ENCODE results near the gene PPP1R1B. TPM values are rescaled to one million over a fixed set of nuclear protein-coding genes. Genes with fewer than 3 reads are reported as not detected.

The PPP1R1B gene
- total and polyA plus RNA-seq, 2 donors (not counting 1 experiment from before 2014, with no cell fraction given): not detected

GRCh38 chr17:39636587-39636926, 9.8 kb downstream of the PPP1R1B start:
- peaks cover 47 to 61% of the 10 kb centered on the region in 2 donors for H3K4me1 ChIP-seq (ENCODE audit: control insufficient read depth in 2 of 2, insufficient read depth in 2 of 2, low read length in 2 of 2)
- POLR2A ChIA-PET: no interaction called here

More at GRCh38 chr17:39636587-39636926, 9.8 kb downstream of the PPP1R1B start:
- CTCF ChIA-PET: interaction anchor here (1.2 to 5.6 kb wide), 2 partner anchors 14 to 18 kb away, joined by 3 to 61 read pairs; no protein-coding TSS in a partner anchor
- Mint-ChIP-seq H3K27ac (peak overlapping the region; percentile 91), H3K4me1 (peaks cover 56% of the 10 kb centered on the region), H3K4me3 (peak overlapping the region; percentile 95), H3K27me3 (peaks cover 5% of the 10 kb centered on the region), H3K9me3 (ENCODE audit: insufficient read depth) (no peaks in the 10 kb centered on the region)
- H3K79me2 ChIP-seq (ENCODE audit: control insufficient read depth, insufficient read depth, low read length): peaks cover 76% of the 10 kb centered on the region
- no peaks in the 10 kb centered on the region for H3K9me3 ChIP-seq (ENCODE audit: control extremely low read depth in 1 of 3, control insufficient read depth in 2 of 3, insufficient read depth in 1 of 3, low read length in 2 of 3)
- H3K9ac ChIP-seq (ENCODE audit: low read length): peak overlapping the region; percentile 82
- H4K20me1 ChIP-seq (ENCODE audit: control insufficient read depth, insufficient read depth, low read length, poor library complexity, severe bottlenecking): peaks cover 35% of the 10 kb centered on the region
- ATAC-seq (ENCODE audit: low read depth) (peak; percentile 12), DNase-seq (no peak)
- H3K27me3 ChIP-seq (replicated peaks in 1 of 4; ENCODE audit: control extremely low read depth in 1 of 4, control insufficient read depth in 3 of 4, insufficient read depth in 4 of 4, low read length in 3 of 4): peaks cover 0 to 3% (median 0%) of the 10 kb centered on the region in 4 experiments
- TF ChIP-seq EZH2 (IDR thresholded peaks at IDR 0.05; ENCODE audit: borderline replicate concordance, insufficient read depth, low read depth, low read length, poor library complexity, severe bottlenecking) (no peak), CTCF (IDR thresholded peaks at IDR 0.05) (no peak)
- peak overlapping the region; percentile 84 for H2AFZ ChIP-seq (ENCODE audit: insufficient read depth, low read depth, low read length, poor library complexity, severe bottlenecking)
- intact Hi-C loops (cut with micrococcal nuclease): loop anchor here (5.0 kb wide), 2 partner anchors 116 to 346 kb away; partner anchors contain the start of gene PSMD3
- 25% methylated on average over 4 of the region's 6 CpGs for WGBS (ENCODE audit: insufficient coverage)
- H3K4me2 ChIP-seq (replicated peaks; ENCODE audit: low read depth, low read length, poor library complexity, severe bottlenecking): peak overlapping the region; percentile 80
- peak overlapping the region; percentile 89 to 90 for H3K27ac ChIP-seq (ENCODE audit: low read length in 2 of 2)
- no peaks in the 10 kb centered on the region for H3K36me3 ChIP-seq (replicated peaks in 1 of 2; ENCODE audit: control extremely low read depth in 1 of 2, control insufficient read depth in 1 of 2, extremely low read depth in 1 of 2, insufficient read depth in 2 of 2, low read length in 1 of 2)
- H3K4me3 ChIP-seq (ENCODE audit: control extremely low read depth in 1 of 5, extremely low read depth in 1 of 5, insufficient read depth in 1 of 5, low read depth in 2 of 5, low read length in 4 of 5): peak overlapping the region in 4 of 5 experiments; percentile 76 to 94 (median 86)

All from B cell (primary cell).